HS-5 (cell line): ENCODE measurements around the gene B3GAT3.
"Not testable (repeated sequence)": the region's sequence is repeated elsewhere in the genome, so short reads cannot be mapped to it uniquely, and the experiment has no call there.

ENCODE experiments used
- DNase-seq: peaks from one replicate; pipeline ENCODE4 v3.0.0-alpha.2; 2012; ENCODE audit warnings: low read depth

Gene B3GAT3

GRCh38 chr11:62577046-62577714 is 44.6 kb downstream of the B3GAT3 start:
- no peak for DNase-seq

GRCh38 chr11:62575837-62576236 is 45.9 kb downstream of the B3GAT3 start:
- no peak for DNase-seq

- no peak for DNase-seq
Measured at GRCh38 chr11:62575156-62575555, 46.6 kb downstream of the B3GAT3 start.

GRCh38 chr11:62574363-62575071 is 47.3 kb downstream of the B3GAT3 start:
- DNase-seq, result no peak

- peak; percentile 99 for DNase-seq
Measured at GRCh38 chr11:62573592-62574362, 48.0 kb downstream of the B3GAT3 start, which contains the start of gene EEF1G. EEF1G (minus strand) TSS chr11:62573891; CDS start chr11:62573842, 49 bp downstream.

- no peak for DNase-seq
Measured at GRCh38 chr11:62573006-62573591, 48.7 kb downstream of the B3GAT3 start.

- DNase-seq, result no peak
Measured at GRCh38 chr11:62572431-62572830, 49.4 kb downstream of the B3GAT3 start.

- DNase-seq, result not testable (repeated sequence)
Measured at GRCh38 chr11:62571493-62571892, 50.3 kb downstream of the B3GAT3 start.

GRCh38 chr11:62570903-62571302 is 50.9 kb downstream of the B3GAT3 start:
- DNase-seq, result not testable (repeated sequence)

GRCh38 chr11:62569611-62570010 is 52.2 kb downstream of the B3GAT3 start:
- no peak for DNase-seq

GRCh38 chr11:62567018-62567633 is 54.7 kb downstream of the B3GAT3 start:
- no peak for DNase-seq

- DNase-seq, result no peak
Measured at GRCh38 chr11:62566247-62566646, 55.5 kb downstream of the B3GAT3 start.
